IMR-90 (cell line): ENCODE results near the gene DHRS12.

Experiments used
- CEBPB ChIP-seq: IDR thresholded peaks from 2 replicates; pipeline ENCODE4 v1.6.1; 2012; ENCODE audit warnings: low read depth, low read length, improper control_type of control experiment
- MXI1 ChIP-seq: IDR thresholded peaks from 2 replicates; pipeline ENCODE4 v1.6.1; 2012; ENCODE audit warnings: low read depth, mild to moderate bottlenecking, low read length, moderate library complexity, borderline replicate concordance
- POLR2A ChIP-seq: IDR thresholded peaks from 2 replicates; pipeline ENCODE4 v1.6.1; 2012; ENCODE audit warnings: mild to moderate bottlenecking, low read depth, low read length
- RAD21 ChIP-seq: IDR thresholded peaks from 2 replicates; pipeline ENCODE4 v1.6.1; 2012; ENCODE audit warnings: low read length, improper control_type of control experiment
- TF ChIP-seq, protein P1 (sequence below): conservative IDR thresholded peaks from 2 replicates; pipeline ENCODE4 v1.5.1; 2012; ENCODE audit warnings: mild to moderate bottlenecking, low read depth, low read length, improper control_type of control experiment
- TF ChIP-seq, protein P2 (sequence below): fragments of 150-350 bp; IDR thresholded peaks from 2 replicates; pipeline ENCODE4 v1.6.1; 2017; ENCODE audit warnings: mild to moderate bottlenecking, antibody characterized with exemption, low read length, low read depth

DNA sequence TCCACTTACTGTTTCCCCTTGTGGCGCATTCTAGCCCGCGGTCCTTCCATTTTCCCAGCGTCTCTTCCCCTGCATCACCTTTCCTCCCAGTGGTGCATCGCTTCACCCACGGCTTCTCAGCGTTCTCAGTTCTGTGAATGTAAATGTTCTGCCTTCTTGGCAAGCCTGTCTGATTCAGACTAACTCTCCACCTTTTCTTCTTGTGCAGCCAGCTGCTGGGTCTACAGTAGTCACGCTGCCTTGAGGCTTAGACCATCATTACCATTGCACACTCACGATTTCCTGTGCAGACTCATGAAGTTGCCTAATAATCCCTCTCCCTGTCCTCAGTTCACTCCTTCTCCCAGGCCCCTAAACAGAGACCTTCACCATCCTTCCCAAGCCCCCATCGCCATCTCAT lies 75.0 kb downstream of the DHRS12 start:
- TF ChIP-seq, protein P1, sequence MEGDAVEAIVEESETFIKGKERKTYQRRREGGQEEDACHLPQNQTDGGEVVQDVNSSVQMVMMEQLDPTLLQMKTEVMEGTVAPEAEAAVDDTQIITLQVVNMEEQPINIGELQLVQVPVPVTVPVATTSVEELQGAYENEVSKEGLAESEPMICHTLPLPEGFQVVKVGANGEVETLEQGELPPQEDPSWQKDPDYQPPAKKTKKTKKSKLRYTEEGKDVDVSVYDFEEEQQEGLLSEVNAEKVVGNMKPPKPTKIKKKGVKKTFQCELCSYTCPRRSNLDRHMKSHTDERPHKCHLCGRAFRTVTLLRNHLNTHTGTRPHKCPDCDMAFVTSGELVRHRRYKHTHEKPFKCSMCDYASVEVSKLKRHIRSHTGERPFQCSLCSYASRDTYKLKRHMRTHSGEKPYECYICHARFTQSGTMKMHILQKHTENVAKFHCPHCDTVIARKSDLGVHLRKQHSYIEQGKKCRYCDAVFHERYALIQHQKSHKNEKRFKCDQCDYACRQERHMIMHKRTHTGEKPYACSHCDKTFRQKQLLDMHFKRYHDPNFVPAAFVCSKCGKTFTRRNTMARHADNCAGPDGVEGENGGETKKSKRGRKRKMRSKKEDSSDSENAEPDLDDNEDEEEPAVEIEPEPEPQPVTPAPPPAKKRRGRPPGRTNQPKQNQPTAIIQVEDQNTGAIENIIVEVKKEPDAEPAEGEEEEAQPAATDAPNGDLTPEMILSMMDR, result no peak
- 0 out of 2 replicates have a peak, but pooled peaks have one; percentile 2 for TF ChIP-seq RAD21
- TF ChIP-seq POLR2A, result no peak
- TF ChIP-seq, protein P2, sequence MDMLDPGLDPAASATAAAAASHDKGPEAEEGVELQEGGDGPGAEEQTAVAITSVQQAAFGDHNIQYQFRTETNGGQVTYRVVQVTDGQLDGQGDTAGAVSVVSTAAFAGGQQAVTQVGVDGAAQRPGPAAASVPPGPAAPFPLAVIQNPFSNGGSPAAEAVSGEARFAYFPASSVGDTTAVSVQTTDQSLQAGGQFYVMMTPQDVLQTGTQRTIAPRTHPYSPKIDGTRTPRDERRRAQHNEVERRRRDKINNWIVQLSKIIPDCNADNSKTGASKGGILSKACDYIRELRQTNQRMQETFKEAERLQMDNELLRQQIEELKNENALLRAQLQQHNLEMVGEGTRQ, result no peak
- TF ChIP-seq CEBPB, result peak; percentile 95
- TF ChIP-seq MXI1, result no peak
